H1 (cell line): ENCODE measurements around the gene ENO3. TPM values are rescaled to one million over a fixed set of nuclear protein-coding genes. Genes with fewer than 3 reads are reported as not detected.

Experiments
- ATF2 ChIP-seq: IDR thresholded peaks from 2 replicates; pipeline ENCODE4 v1.6.1; 2012; ENCODE audit warnings: low read length, inconsistent platforms
- GTF2F1 ChIP-seq: IDR thresholded peaks from 2 replicates; pipeline ENCODE4 v1.6.1; 2012; ENCODE audit warnings: low read depth, low read length, improper control_type of control experiment, borderline replicate concordance
- KDM1A ChIP-seq: fragments of 200-600, 300-600 bp; sonication (generic); IDR thresholded peaks from 2 replicates; pipeline ENCODE4 v1.7.1; 2016; ENCODE audit warnings: mild to moderate bottlenecking, low read length, borderline replicate concordance
- POLR2AphosphoS5 ChIP-seq: IDR thresholded peaks from 2 replicates; pipeline ENCODE4 v1.6.1; 2011; ENCODE audit warnings: low read depth, low read length
- RXRA ChIP-seq: IDR thresholded peaks from 2 replicates; pipeline ENCODE4 v1.6.1; 2011; ENCODE audit warnings: low read depth, mild to moderate bottlenecking, low read length, moderate library complexity; ENCODE audit not compliant: insufficient read depth
- polyA plus RNA-seq, 7 experiments: library from polyadenylated mRNA; depleted of rRNA in 3 of 7; stranded (reverse) in 5 of 7; unstranded in 2 of 7; fragments of >200 nt in 5 of 7; fragments of 200-250 nt in 2 of 7; gene quantifications; 1 replicate in 5 of 7; 2 replicates in 1 of 7; 4 replicates in 1 of 7; pipeline versions ENCODE4 v1.2.1 to v1.2.3, GENCODE V29; 2011 to 2013; ENCODE audit warnings: missing spikeins in 2 of 7, mixed read lengths in 2 of 7
- total RNA-seq: library from RNA; stranded (reverse); fragmentation: NEBNext Ultra II Directional; extraction: Animal tissue kit (Norgen Biotek cat#: 25700); gene quantifications from 2 replicates; pipeline ENCODE4 v1.2.1, GENCODE V29; 2021

Gene ENO3
- total and polyA plus RNA-seq, 2 of the 8 experiments (the other 6 are each of a cell fraction or from before 2014, with no cell fraction given), result 25.0 to 25.7 TPM

- TF ChIP-seq RXRA, result no peak
- TF ChIP-seq KDM1A, result no peak
- TF ChIP-seq POLR2AphosphoS5, result no peak
- no peak for TF ChIP-seq ATF2
- no peak for TF ChIP-seq GTF2F1
- TF ChIP-seq, all 59 proteins: peak for 0
These were observed 20.9 kb downstream of the ENO3 start (continued) for GRCh38 chr17:4971826-4972225.
